ENCODE data around the gene PI4K2A.
"Not testable (repeated sequence)": the region's sequence is repeated elsewhere in the genome, so short reads cannot be mapped to it uniquely, and the experiment has no call there.

Gene PI4K2A

DNA sequence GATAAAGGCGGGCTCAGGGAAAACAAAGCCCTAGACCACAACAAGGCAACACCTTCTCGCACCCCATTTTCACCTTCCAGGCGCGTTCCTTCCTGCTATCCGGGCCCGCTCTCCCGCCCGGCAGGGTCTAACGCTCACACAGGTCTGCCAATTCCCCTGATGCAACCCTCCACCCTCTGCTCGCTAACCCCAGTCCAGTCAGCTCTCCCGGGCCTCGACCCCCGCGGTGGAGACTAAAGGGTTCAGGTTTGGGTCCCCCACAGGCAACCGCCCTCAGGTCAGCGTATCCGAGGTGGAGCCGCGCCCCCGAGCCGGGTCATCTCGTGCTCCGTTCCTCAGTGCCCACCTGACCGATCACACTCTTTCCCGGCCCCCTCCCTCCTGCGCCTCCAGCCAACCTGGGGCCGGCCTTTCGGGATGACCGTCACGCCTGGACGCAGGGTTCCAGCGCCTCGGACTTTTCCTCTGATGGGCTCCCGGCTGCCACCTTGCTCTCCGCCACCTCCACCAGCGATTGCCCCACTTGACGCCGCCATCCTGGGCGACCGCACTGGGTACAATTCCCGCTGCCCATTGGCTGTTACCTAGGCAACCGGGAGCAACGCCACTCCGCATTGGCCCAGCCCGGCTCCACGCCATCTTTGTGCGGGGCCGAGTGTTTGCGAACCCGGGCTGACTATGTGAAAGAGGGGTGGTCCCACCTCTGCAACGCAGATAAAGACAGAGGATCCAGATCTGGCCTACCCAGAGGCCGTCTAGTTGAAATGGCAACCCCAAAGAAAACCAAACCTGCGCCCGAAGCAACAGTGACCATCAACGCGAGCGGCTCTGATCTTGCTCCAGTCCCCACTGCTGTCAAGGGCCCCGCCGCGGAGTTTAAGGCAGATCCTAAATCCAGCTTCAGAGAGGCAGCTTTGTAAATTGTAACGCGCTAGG, 7.3 kb upstream of the PI4K2A start, which contains the start of gene MORN4:
Gene MORN4 (minus strand): TSS at position 552 of the 936 bp plus-strand sequence. CDS start 13,847 bp downstream, outside the sequence.
- DNase-seq = peak; percentile 93

DNA sequence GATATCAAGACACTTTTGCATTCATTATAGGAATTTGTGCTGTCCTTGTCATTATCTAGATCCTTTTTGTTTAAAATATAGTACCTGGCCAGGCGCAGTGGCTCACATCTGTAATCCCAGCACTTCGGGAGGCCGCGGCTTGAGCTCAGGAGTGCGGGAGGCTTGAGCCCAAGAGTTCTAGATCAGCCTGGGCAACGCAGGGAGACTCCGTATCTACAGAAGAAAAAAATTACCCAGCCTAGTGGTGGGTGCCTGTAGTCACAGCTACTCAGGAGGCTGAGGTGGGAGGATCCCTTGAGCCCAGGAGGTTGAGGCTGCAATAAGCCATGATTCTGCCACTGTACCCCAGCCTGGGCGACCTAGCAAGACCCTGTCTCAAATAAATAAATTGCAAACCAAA, 6.5 kb upstream of the PI4K2A start:
- peak; percentile 13 for DNase-seq

DNA sequence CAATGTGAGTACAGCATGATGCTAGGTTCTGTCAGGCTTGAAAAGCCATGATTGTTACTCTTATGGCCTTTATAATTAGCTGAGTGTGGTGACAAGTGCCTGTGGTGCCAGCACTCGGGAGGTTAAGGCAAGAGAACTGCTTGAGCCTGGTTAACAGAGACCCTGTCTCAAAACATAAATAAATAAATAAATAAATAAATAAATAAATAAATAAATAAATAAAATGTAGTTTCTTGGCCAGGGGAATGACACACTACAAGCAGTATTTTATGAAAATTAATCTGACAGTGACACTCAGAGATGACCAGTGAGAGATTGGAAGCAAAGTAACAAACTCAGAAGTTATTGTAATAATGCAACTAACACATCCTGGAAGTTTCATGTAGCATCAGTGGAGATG, 4.9 kb upstream of the PI4K2A start:
- no peak for DNase-seq

DNA sequence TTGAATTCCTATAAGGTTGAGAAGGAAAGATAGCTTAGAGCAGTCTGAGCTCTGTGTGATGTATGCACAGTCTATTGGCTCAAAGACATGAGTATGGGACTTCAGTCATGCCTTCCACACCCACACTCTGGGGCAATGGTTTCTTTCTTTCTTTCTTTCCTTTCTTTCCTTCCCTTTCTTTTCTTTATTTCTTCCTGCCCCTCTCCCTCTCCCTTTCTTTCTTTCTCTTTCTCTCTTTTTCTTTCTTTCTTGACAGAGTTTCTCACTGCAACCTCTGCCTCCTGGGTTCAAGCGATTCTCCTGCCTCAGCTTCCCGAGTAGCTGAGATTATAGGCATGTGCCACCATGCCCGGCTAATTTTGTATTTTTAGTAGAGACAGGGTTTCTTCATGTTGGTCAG, 1.4 kb upstream of the PI4K2A start:
- DNase-seq = not testable (repeated sequence)

DNA sequence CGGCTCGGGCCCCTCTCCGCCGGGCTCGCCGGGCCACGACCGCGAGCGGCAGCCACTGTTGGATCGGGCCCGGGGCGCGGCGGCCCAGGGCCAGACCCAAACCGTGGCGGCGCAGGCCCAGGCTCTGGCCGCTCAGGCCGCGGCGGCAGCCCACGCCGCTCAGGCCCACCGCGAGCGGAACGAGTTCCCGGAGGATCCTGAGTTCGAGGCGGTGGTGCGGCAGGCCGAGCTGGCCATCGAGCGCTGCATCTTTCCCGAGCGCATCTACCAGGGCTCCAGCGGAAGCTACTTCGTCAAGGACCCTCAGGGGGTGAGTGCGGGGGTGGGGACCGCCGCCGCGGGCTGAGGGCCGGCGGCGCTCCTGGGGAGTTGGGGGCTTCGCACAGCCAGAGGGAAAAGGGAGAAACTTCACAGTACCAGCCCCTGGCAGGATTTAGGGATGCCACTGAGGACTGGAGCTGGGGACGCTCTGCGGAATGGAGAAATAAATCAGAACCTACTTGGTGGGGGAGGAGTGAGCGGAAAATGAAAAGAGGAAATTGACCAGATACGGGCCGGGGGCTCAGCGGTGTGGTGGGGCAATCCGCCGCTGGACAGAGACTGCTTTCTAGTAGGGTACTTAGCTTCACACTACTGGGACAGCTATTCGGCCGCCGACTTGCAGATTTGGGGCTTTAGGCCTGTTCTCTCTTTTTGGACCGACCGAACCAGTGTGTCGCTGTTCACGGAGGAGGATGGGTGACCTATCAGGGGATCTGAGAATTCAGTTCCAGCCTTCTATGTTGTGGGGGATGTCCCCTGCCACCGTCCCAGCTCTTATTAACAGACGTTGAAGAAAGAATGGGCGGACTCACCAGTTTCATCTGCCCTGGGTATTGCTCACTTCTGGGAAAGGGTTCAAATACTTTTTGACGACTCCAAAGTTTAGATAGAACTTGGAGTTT, 669 bp downstream of the PI4K2A start:
- peak; percentile 32 for DNase-seq

DNA sequence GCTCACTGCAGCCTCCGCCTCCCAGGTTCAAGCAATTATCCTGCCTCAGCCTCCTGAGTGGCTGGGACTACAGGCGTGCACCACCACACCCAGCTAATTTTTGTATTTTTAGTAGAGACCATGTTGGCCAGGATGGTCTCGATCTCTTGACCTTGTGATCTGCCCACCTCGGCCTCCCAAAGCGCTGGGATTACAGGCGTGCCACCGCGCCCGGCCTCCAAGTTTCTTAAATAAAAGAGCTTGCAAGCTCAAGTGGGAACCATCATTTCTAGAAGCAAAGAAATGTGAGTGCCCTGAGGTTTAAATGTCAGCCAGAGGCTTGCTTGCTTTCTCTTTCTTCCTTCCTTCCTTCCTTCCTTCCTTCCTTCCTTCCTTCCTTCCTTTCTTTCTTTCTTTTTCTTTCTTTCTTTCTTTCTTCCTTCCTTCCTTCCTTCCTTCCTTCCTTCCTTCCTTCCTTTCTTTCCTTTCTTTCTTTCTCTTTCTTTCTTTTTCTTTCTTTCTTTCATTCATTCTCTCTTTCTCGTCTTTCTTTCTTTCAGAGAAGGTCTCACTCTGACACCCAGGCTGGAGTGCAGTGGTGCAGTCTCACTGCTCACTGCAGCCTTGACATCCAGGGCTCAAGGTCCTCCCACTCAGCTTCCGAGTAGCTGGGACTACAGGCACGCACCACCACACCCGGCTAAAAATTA, 2.1 kb downstream of the PI4K2A start:
- not testable (repeated sequence) for DNase-seq

DNA sequence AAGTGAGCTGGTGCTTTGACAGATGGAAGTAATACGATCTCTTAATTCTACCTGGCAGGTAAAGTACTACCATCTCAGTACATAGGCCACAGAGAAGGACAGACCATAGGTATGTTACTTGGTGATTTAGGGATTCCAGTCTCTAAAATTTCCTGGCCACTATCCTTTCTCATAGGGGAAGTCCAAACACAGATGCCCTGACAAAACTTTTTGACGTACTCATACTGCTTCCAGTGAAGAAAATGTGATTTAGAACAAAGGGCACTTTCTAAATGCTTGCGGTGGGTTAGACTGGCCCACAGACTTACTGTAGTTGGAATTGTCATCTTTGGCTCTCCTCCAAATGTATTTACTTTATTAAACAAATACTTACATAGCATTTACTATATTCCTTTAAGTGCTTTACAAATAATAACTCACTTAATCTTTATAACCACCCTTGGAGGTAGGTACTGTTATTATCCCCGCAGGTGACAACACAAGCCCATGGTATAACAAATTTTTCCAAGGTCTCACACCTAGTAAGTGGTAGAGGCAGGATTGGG, 3.0 kb downstream of the PI4K2A start:
- DNase-seq = no peak

DNA sequence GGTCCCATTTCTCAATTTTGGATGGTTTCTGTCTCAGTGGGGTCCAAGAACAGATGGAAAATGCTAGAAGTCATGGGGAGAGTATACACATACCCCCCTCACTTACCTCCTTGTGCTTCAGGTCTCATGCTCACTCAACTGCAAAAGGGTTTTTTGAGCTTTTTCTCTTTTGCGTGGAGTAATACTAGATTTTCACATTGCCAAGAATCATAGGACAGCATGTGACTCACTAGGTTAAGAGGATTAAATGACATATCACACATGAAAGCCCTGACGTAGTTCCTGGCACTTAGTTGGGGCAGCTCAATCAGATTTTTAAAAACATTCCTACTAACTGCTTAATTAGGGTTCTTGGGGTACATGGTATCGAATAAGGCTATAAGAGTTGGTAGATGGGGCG, 4.5 kb downstream of the PI4K2A start:
- no peak for DNase-seq

DNA sequence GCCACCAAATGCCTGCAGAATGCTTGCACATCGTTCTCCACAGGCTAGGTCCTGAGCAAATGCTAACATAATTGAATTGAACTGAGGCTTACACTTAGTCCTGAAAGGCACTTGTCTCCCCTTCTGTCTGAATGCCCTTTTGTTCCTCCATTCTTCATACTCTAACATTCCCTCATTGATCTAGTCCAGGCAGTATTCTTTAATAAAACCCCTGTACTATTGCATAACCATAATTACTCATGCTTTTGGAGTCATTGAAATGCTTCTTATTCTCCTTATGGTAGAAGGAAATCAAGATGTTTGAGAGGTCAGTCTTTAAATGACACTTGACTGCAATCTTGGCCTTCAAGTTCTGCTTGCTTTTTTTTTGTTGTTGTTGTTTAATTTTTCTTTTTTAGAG, 7.1 kb downstream of the PI4K2A start:
- DNase-seq = peak; percentile 55

DNA sequence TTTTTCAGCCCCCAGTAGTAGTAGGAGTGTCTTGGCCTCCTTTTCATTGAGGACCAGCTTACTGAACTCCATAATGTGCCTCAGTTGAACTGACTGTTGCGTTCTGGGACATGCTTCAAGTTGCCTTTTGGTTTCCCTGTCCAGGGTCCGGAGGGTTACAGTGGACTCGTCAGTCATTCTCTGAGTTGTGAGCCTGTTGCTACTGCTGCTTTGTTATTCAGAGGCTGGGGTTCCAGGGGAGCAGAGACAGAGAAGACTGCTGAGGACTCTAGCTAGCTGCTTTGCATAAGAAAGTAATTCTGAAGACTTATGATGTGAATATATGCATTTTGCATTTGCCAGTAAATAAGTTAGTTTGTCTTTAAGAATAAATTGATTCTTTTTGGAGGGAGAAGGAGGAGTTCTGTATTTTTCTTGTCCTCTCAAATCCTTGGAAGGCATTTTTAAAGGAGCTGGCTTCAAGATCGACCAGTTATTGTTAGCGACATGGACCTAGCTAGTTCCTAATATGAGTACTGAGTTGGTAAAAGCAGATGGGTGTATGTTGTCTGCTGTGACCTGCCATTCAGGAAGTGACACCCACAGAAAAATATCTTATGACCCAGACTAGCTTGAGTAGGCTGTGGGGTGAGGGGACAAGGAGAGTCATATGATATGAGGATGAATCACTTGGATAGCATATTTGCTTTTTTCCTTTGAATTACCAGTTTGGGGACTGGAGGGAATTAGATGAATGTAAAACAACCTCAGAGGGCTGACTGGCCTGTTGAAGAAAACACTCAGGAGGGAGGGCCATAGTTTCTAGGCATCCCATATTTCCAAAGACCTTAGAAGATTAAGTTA, 8.3 kb downstream of the PI4K2A start:
- peak; percentile 95 for DNase-seq

DNA sequence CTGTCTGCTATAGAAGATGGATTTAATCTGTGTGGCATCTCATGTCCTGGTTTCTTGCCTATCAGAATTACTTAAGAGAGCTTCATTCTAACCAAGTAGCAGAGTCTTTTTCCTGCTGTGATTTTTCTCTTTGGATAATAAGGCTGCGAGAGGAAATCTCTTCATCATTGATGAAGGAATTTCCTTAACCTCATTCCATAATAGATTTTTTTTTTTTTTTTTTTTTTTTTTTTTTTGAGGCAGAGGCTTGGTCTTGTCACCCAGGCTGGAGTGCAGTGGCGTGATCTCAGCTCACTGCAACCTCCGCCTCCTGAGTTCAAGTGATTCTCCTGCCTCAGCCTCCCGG, 8.9 kb downstream of the PI4K2A start:
- not testable (repeated sequence) for DNase-seq

DNA sequence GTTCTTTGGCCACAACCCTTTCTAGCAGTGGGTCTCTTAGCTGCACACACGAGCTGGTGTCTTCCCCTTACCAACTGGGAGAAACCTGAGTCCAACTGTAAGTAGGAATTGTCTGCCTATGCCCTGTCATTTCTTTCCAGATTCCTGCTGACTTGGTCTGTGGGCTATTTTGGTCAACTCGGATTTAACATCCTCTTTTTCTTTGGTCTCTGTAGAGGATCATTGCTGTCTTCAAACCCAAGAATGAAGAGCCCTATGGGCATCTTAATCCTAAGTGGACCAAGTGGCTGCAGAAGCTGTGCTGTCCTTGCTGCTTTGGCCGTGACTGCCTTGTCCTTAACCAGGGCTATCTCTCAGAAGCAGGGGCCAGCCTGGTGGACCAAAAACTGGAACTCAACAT, 10.3 kb downstream of the PI4K2A start:
- no peak for DNase-seq

DNA sequence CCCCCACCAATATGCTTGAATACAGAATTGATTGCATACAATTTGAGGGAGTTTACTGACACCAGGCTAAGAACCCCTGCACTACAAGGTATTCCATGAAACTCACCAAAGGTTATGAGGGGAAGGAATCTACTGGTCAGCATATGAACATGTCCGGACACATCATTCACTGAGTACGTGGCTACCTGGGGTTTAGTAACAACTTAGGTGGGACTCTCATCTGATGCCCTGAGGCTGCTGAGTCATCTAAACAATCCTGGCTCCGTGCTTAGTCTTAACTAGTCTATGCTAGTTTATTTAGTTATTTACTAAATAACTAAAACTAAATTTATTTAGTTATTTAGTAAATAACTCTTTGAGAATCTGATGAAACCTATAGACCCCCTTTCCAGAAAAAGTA, 11.3 kb downstream of the PI4K2A start:
- DNase-seq = no peak

DNA sequence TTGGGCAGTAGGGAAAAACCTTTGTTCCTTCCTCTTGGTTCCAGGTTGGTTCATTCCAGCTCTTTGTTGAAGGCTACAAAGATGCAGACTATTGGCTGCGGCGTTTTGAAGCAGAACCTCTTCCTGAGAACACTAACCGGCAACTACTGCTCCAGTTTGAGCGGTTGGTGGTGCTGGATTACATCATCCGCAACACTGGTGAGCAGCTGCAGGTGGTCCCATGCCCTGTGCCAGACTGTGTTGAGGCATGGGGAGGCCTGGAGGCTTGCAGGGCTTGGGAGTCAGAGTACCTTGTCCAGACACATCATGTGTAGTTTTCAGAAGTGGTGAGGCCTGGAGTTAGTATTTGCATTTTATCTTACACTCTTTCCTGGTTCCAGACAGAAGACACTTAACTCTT, 16.3 kb downstream of the PI4K2A start:
- no peak for DNase-seq

DNA sequence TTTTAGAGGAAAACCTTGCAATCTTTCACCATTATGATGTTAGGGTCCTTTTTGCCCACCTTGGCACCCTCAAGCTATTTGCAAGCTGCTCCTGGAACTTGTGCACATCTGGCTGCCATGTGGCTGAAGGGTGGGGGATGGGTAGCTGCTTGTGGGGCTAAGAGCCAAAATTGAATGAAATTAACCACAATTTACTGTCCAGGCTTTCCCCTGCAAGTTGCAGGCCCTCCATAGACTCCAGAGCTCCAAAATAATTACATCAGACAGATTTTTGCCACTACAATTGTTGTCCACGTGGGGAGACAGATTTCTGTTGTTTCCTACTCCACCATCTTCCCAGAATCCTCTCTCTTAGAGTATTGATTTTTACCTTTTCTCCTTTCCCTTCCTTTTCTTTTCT, 19.1 kb downstream of the PI4K2A start:
- DNase-seq = peak; percentile 86

DNA sequence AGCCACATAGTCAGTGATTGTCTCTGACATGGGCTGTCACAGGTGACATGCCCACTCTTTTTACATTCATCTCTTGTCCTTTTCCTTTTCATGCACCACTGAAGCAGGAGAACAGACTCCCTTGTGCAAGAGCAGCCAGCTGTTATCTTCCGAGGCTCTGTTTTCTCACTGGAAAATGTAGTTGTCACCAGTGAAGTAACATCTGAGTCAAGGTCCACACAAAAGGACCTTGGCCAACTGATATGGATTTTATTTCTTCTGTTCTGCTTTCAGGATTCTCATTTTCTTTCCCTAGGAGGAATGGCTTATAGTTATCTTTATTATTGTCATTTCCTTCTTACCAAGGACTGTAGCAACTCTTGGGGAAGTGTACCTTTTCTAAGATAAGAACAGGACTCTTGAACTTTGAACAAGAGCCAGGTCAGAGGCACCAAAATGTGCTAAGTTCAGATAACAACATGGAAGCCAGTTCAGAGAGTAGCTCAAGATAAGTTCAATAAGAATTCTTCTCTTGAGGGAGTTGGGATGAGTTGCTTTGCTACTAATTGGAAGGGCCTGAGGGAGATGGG, 23.9 kb downstream of the PI4K2A start:
- no peak for DNase-seq

DNA sequence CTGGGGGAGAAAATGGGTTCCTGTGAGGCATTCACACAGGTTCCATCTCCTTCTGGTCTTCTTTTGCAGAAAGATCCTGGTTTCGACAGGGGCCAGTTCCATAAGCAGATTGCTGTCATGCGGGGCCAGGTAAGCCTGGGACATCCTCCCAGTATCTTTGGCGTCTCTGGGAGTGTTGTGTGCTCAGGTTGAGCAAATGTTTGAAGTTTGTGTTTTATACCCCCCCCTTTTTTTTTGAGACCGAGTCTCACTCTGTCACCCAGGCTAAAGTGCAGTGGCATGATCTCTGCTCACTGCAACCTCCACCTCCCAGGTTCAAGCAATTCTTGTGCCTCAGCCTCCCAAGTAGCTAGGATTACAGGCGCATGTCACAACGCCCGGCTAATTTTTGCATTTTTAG, 26.5 kb downstream of the PI4K2A start:
- no peak for DNase-seq

DNA sequence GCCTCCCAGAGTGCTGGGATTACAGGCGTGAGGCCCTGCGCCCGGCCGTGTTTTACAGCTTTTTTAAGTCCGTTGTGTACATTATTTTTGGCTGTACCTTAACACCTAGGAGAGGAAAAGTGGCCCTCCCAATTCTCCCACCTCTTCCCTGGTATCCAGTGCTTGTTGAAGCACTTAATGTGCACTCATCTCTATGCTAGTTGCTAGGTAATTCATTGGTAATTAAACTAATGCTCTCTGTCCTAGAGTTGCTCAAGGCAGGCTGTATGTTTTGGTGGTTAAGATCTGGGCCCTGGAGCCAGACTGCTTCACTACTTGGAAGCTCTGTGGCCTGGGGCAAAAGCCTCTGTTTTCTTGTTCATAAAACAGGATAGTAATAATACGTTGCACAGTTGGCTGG, 27.0 kb downstream of the PI4K2A start:
- DNase-seq = no peak

DNA sequence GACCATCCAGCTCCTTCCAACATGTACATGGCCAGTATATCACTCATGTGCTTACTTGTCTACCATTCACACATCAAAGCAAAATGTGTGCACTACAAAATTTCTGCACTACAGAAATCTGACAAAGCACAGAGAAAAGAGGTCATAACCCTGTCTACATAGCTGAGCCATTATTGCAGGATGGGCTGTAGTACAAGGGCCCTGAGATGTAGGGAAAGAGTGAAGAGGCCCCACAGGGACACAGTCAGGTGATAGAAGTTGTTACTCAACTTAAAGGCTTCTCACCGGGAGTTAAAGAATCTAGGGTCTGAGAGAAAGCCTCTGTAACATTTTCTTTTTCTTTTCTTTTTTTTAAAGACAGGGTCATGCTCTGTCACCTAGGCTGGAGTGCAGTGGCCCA, 29.1 kb downstream of the PI4K2A start:
- no peak for DNase-seq

DNA sequence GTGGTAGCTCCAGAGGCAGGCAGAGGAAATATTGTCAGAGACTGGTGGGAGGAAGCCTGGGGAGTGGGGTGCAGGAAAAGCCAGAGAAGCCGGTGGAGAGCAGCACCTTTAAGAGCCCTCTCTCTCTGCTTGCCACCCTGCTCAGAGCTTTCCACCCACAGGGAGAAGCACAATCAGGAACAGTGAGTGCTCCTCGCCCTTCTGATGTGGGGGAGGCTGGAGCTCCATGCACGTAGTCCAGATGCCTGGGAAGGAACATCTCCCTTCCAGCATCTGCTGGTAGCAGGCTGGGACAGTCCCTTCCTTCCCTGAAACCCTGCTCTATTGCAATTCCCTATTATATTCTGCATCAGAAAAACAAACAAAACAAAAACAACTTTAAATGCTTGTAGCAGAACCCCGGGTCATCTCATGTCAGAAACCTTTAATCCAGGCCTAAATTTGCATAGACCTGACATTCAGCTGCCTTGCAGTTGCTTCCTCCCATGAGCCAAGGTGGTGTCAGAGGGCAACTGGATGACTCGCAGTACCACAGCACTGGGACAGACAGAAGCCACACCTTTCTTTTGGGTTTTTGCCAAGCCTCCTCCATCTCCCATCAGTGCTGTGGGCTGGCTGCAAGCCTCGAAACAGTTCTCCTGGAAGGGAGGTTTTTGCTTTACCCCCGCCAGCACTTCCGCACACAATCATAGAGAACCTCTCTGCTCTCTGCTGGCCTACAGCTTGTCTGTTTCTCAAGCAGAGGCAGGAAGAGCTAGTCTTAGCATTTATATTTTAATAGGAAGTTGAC, 33.5 kb downstream of the PI4K2A start:
- DNase-seq = peak; percentile 74
